A549 (cell line): ENCODE measurements around the gene INTS7. TPM values are rescaled to one million over a fixed set of nuclear protein-coding genes. Genes with fewer than 3 reads are reported as not detected.

Source experiments
- ATAC-seq, 2 experiments: fragments of 200-7000 bp in 1 of 2; fragments of >200 bp in 1 of 2; cut with Nextera tagmentation in 1 of 2; cut with Tn5 transposase in 1 of 2; 3 replicates each; pipeline versions ENCODE4 v1.8.0 to v1.9.1; 2018 to 2020; ENCODE audit warnings: mild to moderate bottlenecking in 1 of 2, moderate library complexity in 1 of 2
- CTCF ChIA-PET: fragments of 300-600 bp; sonication (Branson Sonifier 250); formaldehyde crosslinking; extraction: SDS; loops from one replicate; lab custom pipeline; 2021; ENCODE audit warnings: antibody characterized with exemption, inconsistent platforms; lab: Yijun Ruan, JAX
- POLR2A ChIA-PET: fragments of 350-600 bp; formaldehyde crosslinking; extraction: SDS; loops from one replicate; lab custom pipeline; 2021; ENCODE audit warnings: antibody characterized with exemption, inconsistent platforms; lab: Yijun Ruan, JAX
- DNase-seq, 2 experiments: peaks; one replicate each; pipeline versions ENCODE4 v3.0.0 to v3.0.0-alpha.2; 2011 to 2016; ENCODE audit warnings: low read depth in 1 of 2, low spot score in 1 of 2
- FAIRE-seq: peaks from 2 replicates; lab custom pipeline; 2011; peaks lifted over from hg19 to GRCh38; lab: Jason Lieb, UNC
- H3K27ac ChIP-seq, 2 experiments: fragments of >200 bp; sonication (Bioruptor Twin); formaldehyde crosslinking; 3 replicates each; pipeline ENCODE4 v1.5.1; 2016 to 2017
- H3K4me1 ChIP-seq: fragments of >200 bp; sonication (Bioruptor Twin); formaldehyde crosslinking; 3 replicates; pipeline ENCODE4 v1.6.1; 2016
- H3K4me2 ChIP-seq: fragments of >200 bp; sonication (Bioruptor Twin); formaldehyde crosslinking; 3 replicates; pipeline ENCODE4 v1.6.1; 2016
- H3K4me3 ChIP-seq: fragments of >200 bp; sonication (Bioruptor Twin); formaldehyde crosslinking; 3 replicates; pipeline ENCODE4 v1.5.1; 2016
- H3K9me3 ChIP-seq: fragments of >200 bp; sonication (Bioruptor Twin); formaldehyde crosslinking; 3 replicates; pipeline ENCODE4 v1.6.1; 2016
- CEBPB ChIP-seq, 2 experiments: fragments of >200 bp in 1 of 2; sonication (Bioruptor Twin) in 1 of 2; formaldehyde crosslinking in 1 of 2; IDR thresholded peaks; 2 replicates each; pipeline ENCODE4 v1.6.1; 2012 to 2016
- EHF ChIP-seq: fragments of 250-450 bp; sonication (Bioruptor Pico); IDR thresholded peaks from 2 replicates; pipeline ENCODE4 v1.5.0; 2020; ENCODE audit warnings: mild to moderate bottlenecking
- EHMT2 ChIP-seq: fragments of 200-600 bp; sonication (generic); IDR thresholded peaks from 2 replicates; pipeline ENCODE4 v1.6.1; 2016; ENCODE audit warnings: antibody characterized with exemption, low read depth, mild to moderate bottlenecking, moderate library complexity
- EP300 ChIP-seq, 2 experiments: fragments of >200 bp; sonication (Bioruptor Twin); formaldehyde crosslinking; IDR thresholded peaks; 2 replicates in 1 of 2; 3 replicates in 1 of 2; pipeline ENCODE4 v1.6.1; 2016 to 2017
- ESRRA ChIP-seq: fragments of 150-350 bp; IDR thresholded peaks from 2 replicates; pipeline ENCODE4 v1.6.1; 2014; ENCODE audit warnings: mild to moderate bottlenecking, low read length, borderline replicate concordance
- FOSB ChIP-seq: fragments of 250-450 bp; sonication (Bioruptor Pico); IDR thresholded peaks from 2 replicates; pipeline ENCODE4 v1.5.0; 2020; ENCODE audit warnings: mild to moderate bottlenecking, moderate library complexity
- FOSL2 ChIP-seq, 2 experiments: fragments of 450-650 bp in 1 of 2; fragments of >200 bp in 1 of 2; sonication (Bioruptor Twin) in 1 of 2; formaldehyde crosslinking; IDR thresholded peaks; 2 replicates each; pipeline versions ENCODE4 v1.5.0 to v1.6.1; 2016 to 2020; ENCODE audit warnings: mild to moderate bottlenecking in 1 of 2, moderate library complexity in 1 of 2
- FOXS1 ChIP-seq: fragments of 250-450 bp; sonication (Bioruptor Pico); IDR thresholded peaks from 2 replicates; pipeline ENCODE4 v1.5.0; 2020; ENCODE audit warnings: mild to moderate bottlenecking, moderate library complexity
- HEYL ChIP-seq: fragments of 250-450 bp; sonication (Bioruptor Pico); IDR thresholded peaks from 2 replicates; pipeline ENCODE4 v1.8.0; 2021; ENCODE audit warnings: mild to moderate bottlenecking, moderate library complexity
- HOXA7 ChIP-seq: fragments of 250-450 bp; sonication (Bioruptor Pico); IDR thresholded peaks from 2 replicates; pipeline ENCODE4 v1.5.0; 2020; ENCODE audit warnings: mild to moderate bottlenecking, moderate library complexity
- HOXB13 ChIP-seq: fragments of 250-450 bp; sonication (Bioruptor Pico); IDR thresholded peaks from 2 replicates; pipeline ENCODE4 v1.5.0; 2020; ENCODE audit warnings: low read depth, mild to moderate bottlenecking, moderate library complexity
- HOXB5 ChIP-seq: fragments of 250-450 bp; sonication (Bioruptor Pico); IDR thresholded peaks from 2 replicates; pipeline ENCODE4 v1.5.0; 2020; ENCODE audit warnings: mild to moderate bottlenecking, moderate library complexity
- JUN ChIP-seq, 2 experiments: fragments of >200 bp; sonication (Bioruptor Twin); formaldehyde crosslinking; IDR thresholded peaks; 2 replicates in 1 of 2; 3 replicates in 1 of 2; pipeline ENCODE4 v1.6.1; 2016 to 2017
- KDM1A ChIP-seq: fragments of 200-600 bp; sonication (generic); IDR thresholded peaks from 2 replicates; pipeline ENCODE4 v1.6.1; 2016; ENCODE audit warnings: low read depth, mild to moderate bottlenecking
- MAFK ChIP-seq: fragments of 450-650 bp; IDR thresholded peaks from 2 replicates; pipeline ENCODE4 v1.6.1; 2014; ENCODE audit not compliant: partially characterized antibody
- NPAS2 ChIP-seq: fragments of 250-450 bp; sonication (Bioruptor Pico); IDR thresholded peaks from 2 replicates; pipeline ENCODE4 v1.8.0; 2022; ENCODE audit warnings: mild to moderate bottlenecking, moderate library complexity, borderline replicate concordance
- NR3C1 ChIP-seq: fragments of >200 bp; sonication (Bioruptor Twin); formaldehyde crosslinking; IDR thresholded peaks from 3 replicates; pipeline ENCODE4 v1.6.1; 2017
- RAD21 ChIP-seq, 2 experiments: fragments of >200 bp in 1 of 2; sonication (Bioruptor Twin) in 1 of 2; formaldehyde crosslinking in 1 of 2; IDR thresholded peaks in 1 of 2; conservative IDR thresholded peaks in 1 of 2; 2 replicates in 1 of 2; 3 replicates in 1 of 2; pipeline ENCODE4 v1.6.1; 2012 to 2018; ENCODE audit warnings: inconsistent platforms in 1 of 2
- RARB ChIP-seq: fragments of 250-450 bp; sonication (Bioruptor Pico); IDR thresholded peaks from 2 replicates; pipeline ENCODE4 v1.8.0; 2021; ENCODE audit warnings: mild to moderate bottlenecking, moderate library complexity
- RFX5 ChIP-seq: fragments of 450-650 bp; IDR thresholded peaks from 2 replicates; pipeline ENCODE4 v1.7.1; 2014; ENCODE audit warnings: antibody characterized with exemption, mild to moderate bottlenecking, moderate library complexity
- SMC3 ChIP-seq: fragments of >200 bp; sonication (Bioruptor Twin); formaldehyde crosslinking; IDR thresholded peaks from 3 replicates; pipeline ENCODE4 v1.6.1; 2018; ENCODE audit warnings: inconsistent platforms
- TP53 ChIP-seq: fragments of 250-450 bp; sonication (Bioruptor Pico); IDR thresholded peaks from 2 replicates; pipeline ENCODE4 v1.5.0; 2021; ENCODE audit warnings: mild to moderate bottlenecking, moderate library complexity
- ZC3H11A ChIP-seq: fragments of 450-650 bp; IDR thresholded peaks from 2 replicates; pipeline ENCODE4 v1.6.1; 2014; ENCODE audit warnings: antibody characterized with exemption, mild to moderate bottlenecking
- ZFP36 ChIP-seq: fragments of 450-650 bp; IDR thresholded peaks from 2 replicates; pipeline ENCODE4 v1.6.1; 2014; ENCODE audit warnings: borderline replicate concordance; ENCODE audit not compliant: partially characterized antibody
- ZNF302 ChIP-seq: fragments of 250-450 bp; sonication (Bioruptor Pico); IDR thresholded peaks from 2 replicates; pipeline ENCODE4 v1.9.0; 2021; ENCODE audit warnings: inconsistent platforms, mild to moderate bottlenecking, moderate library complexity
- ZSCAN20 ChIP-seq: fragments of 250-450 bp; sonication (Bioruptor Pico); IDR thresholded peaks from 2 replicates; pipeline ENCODE4 v1.8.0; 2022; ENCODE audit warnings: mild to moderate bottlenecking, moderate library complexity
- WGBS: methylation state at CpG from one replicate; pipeline ENCODE4 v1.1.6; 2017; ENCODE audit errors: missing lambda C conversion rate; 5-methylcytosine and 5-hydroxymethylcytosine counted together
- polyA plus RNA-seq, 4 experiments: library from polyadenylated mRNA; depleted of rRNA in 3 of 4; stranded (reverse); fragments of >200 nt; fragmentation: RNase III in 1 of 4; extraction: RNeasy Plus Mini Kit Qiagen cat#74134 plus additional on column Dnase treatment in 1 of 4; gene quantifications; 2 replicates in 3 of 4; 3 replicates in 1 of 4; pipeline ENCODE4 v1.2.3, GENCODE V29; 2011 to 2017
- TF ChIP-seq, protein P1 (sequence below): fragments of 450-650 bp; IDR thresholded peaks from 2 replicates; pipeline ENCODE4 v1.6.1; 2014; ENCODE audit warnings: antibody characterized with exemption
- TF ChIP-seq, protein P2 (sequence below): fragments of >200 bp; sonication (Bioruptor Twin); formaldehyde crosslinking; IDR thresholded peaks from 3 replicates; pipeline ENCODE4 v1.6.1; 2016

INTS7 gene
- polyA plus RNA-seq, 2 of the 4 experiments (the other 2 are of a cell fraction), result 21.5 to 47.2 TPM

DNA sequence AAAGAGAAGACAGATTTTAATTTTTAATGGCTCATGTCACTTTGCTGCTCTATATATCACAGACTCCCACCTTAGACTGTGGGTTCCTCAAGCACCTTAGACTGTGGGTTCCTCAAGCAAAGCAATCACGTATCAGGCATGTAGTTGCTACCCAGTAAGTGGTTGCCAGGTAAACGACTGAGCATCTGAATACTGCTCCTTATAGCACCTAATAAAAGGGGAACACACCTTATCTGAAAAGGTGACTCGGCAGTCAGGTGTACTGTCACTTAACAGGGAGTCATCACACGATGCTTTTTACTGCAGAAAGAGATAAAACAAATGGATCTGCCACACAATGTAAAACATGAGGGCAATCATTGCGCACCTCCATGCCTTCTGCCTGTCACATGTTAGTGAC is 112.3 kb downstream of the INTS7 start:
- no peak for TF ChIP-seq RFX5
- TF ChIP-seq NR3C1, result no peak
- no peak for TF ChIP-seq RARB
- TF ChIP-seq KDM1A, result no peak
- TF ChIP-seq HEYL (CRISPR knock-in tag), result no peak
- TF ChIP-seq TP53 (CRISPR knock-in tag), result no peak
- TF ChIP-seq MAFK, result no peak
- no peak for TF ChIP-seq ZNF302 (CRISPR knock-in tag)
- no peak for TF ChIP-seq ESRRA
- Histone ChIP-seq H3K4me1 (peaks cover 72% of the 10 kb centered on the region), H3K27ac (peak overlapping the region; percentile 17 to 95; a peak in 4 of 6 replicates), H3K4me2 (no peak overlapping the region), H3K9me3 (no peaks in the 10 kb centered on the region), H3K4me3 (no peak overlapping the region)
- DNase-seq (no peak), ATAC-seq (no peak), FAIRE-seq (no peak)
- ChIA-PET CTCF (no interaction called here), POLR2A (no interaction called here)
- 84% methylated on average over 5 of the region's 5 CpGs for WGBS

DNA sequence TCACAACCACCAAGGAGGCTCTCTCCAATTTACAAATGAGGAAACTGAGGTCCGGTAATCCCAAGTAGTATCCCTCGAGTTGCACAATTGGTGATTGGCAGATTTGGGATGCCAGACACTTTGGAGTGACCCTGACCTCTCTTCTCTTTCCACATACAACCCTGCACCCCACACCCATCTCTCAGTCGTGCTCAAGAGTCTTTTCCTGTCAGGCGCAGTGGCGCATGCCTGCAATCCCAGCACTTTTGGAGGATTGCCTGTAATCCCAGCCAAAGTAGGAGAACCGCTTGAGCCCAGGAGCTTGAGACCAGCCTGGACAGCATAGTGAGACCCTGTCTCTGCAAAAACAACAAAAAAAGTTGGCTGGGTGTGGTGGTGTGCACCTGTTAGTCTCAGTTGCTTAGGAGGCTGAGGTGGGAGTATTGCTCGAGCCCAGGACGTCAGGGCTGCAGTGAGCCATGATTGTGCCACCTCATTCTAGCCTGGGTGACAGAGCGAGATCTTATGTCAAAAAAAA is 113.7 kb downstream of the INTS7 start:
- Histone ChIP-seq H3K4me3 (no peak overlapping the region), H3K4me1 (peaks cover 70% of the 10 kb centered on the region), H3K27ac (peak overlapping the region; percentile 95; a peak in 5 of 6 replicates), H3K4me2 (no peak overlapping the region), H3K9me3 (no peaks in the 10 kb centered on the region)
- TF ChIP-seq FOXS1 (no peak), NPAS2 (CRISPR knock-in tag) (no peak)
- ChIA-PET CTCF (interaction anchor here (0.5 to 2.7 kb wide), 5 partner anchors 9 to 1358 kb away, joined by 4 to 9 read pairs (median 6); no protein-coding TSS in a partner anchor), POLR2A (no interaction called here)
- WGBS, result 93% methylated on average over 9 of the region's 9 CpGs
- ATAC-seq, result no peak
- no peak for FAIRE-seq
- no peak for DNase-seq

DNA sequence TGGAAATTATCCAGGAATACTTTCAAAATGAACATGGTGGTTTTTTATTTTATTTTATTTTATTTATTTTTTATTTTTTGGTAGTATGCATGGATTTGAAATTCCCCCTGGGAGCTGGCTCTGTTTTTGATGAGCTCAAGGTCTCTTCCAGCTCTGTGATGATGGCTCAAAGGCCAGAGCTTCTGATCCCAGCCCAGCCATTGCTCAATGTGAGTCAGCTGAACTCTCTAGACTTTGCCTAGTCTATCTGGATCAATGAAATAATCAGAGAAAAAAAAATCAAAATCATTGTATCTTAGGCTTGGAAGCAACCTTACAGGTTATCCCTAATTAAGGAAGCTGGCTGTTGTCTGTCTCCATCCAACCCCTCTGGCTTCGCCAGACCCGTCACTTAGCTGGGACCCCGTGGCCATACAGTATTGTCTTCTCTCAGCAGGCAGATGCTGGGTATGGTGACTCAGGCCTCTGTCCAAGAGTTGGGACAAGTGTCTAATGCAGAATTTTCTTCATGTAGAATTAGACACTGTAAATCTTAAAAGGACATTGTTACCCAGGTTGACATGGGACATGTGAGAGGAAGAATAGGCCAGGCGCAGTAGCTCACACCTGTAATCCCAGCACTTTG is 114.6 kb downstream of the INTS7 start:
- peak overlapping the region; percentile 95 for H3K27ac ChIP-seq
- no peak overlapping the region for H3K4me3 ChIP-seq
- peak overlapping the region; percentile 68 for H3K4me2 ChIP-seq
- DNase-seq, result peak in 1 of 2 experiments; percentile 82
- FAIRE-seq, result no peak
- no peaks in the 10 kb centered on the region for H3K9me3 ChIP-seq
- ChIA-PET CTCF (interaction anchor here (0.5 to 2.7 kb wide), 9 partner anchors 10 to 1357 kb away, joined by 3 to 9 read pairs (median 4); partner anchors contain the start of genes DTL and INTS7), POLR2A (interaction anchor here (1.1 to 2.0 kb wide), 5 partner anchors 8 to 185 kb away, joined by 3 to 10 read pairs (median 4); partner anchors contain the start of genes DTL and INTS7)
- TF ChIP-seq FOSB (CRISPR knock-in tag), result no peak
- TF ChIP-seq ZSCAN20 (CRISPR knock-in tag), result 0 out of 2 replicates have a peak, but pooled peaks have one; percentile 40
- TF ChIP-seq EHF (CRISPR knock-in tag), result peak; percentile 42; the same call in 1 of the 2 replicates
- peak in 1 of 2 experiments; percentile 79; a peak in 3 of 4 replicates for TF ChIP-seq CEBPB (IDR thresholded peaks at IDR 0.05)
- peak; percentile 48; the same call in 1 of the 2 replicates for TF ChIP-seq HOXB5 (CRISPR knock-in tag)
- 0 out of 2 replicates have a peak, but pooled peaks have one; percentile 39 for TF ChIP-seq HOXB13 (CRISPR knock-in tag)
- 0 out of 5 replicates have a peak, but pooled peaks of 1 of the 2 experiments have one; percentile 28 for TF ChIP-seq JUN (IDR thresholded peaks at IDR 0.05)
- TF ChIP-seq, protein P1, sequence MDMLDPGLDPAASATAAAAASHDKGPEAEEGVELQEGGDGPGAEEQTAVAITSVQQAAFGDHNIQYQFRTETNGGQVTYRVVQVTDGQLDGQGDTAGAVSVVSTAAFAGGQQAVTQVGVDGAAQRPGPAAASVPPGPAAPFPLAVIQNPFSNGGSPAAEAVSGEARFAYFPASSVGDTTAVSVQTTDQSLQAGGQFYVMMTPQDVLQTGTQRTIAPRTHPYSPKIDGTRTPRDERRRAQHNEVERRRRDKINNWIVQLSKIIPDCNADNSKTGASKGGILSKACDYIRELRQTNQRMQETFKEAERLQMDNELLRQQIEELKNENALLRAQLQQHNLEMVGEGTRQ, result no peak
- WGBS, result 79% methylated on average over 4 of the region's 4 CpGs
- peak in 1 of 2 experiments; percentile 54; a peak in 3 of 6 replicates for ATAC-seq
- H3K4me1 ChIP-seq, result peaks cover 69% of the 10 kb centered on the region

DNA sequence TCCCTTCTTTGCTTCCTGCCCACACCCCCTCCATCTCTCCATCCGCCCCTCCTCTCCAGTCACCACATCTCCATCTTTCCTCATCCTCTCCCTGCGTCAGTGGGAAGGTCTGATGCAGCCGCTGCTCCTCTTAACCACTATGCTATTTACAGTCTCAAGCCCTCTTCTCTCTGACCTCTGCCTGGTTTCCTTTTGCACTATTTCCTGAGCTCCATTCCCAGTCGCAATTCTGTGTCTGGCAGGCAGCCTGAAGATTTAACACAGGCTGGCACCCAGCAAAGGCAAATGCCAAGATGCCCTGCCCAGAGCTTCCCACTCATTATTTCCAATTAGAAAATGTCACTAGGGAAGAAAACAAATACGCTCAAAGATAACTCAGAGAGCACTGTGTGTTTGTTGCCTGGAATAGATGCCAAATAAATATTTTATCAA is 115.2 kb downstream of the INTS7 start:
- ATAC-seq (peak; percentile 70 to 86), FAIRE-seq (no peak), DNase-seq (peak; percentile 55 to 96)
- WGBS, result 4% methylated on average over 5 of the region's 5 CpGs
- H3K4me2 ChIP-seq, result peak overlapping the region; percentile 68
- H3K9me3 ChIP-seq, result no peaks in the 10 kb centered on the region
- peaks cover 63% of the 10 kb centered on the region for H3K4me1 ChIP-seq
- ChIA-PET POLR2A (interaction anchor here (1.1 to 2.0 kb wide), 5 partner anchors 9 to 184 kb away, joined by 3 to 10 read pairs (median 4); partner anchors contain the start of genes DTL and INTS7), CTCF (interaction anchor here (0.7 to 2.7 kb wide), 9 partner anchors 11 to 239 kb away, joined by 3 to 9 read pairs (median 4); partner anchors contain the start of genes DTL and INTS7)
- H3K4me3 ChIP-seq, result no peak overlapping the region
- H3K27ac ChIP-seq, result peak overlapping the region; percentile 95
- no peak for TF ChIP-seq EHMT2
- TF ChIP-seq EHF (CRISPR knock-in tag), result no peak
- TF ChIP-seq MAFK, result no peak
- no peak for TF ChIP-seq ZFP36
- TF ChIP-seq HOXB5 (CRISPR knock-in tag), result 0 out of 2 replicates have a peak, but pooled peaks have one; percentile 8
- no peak for TF ChIP-seq RFX5
- TF ChIP-seq, protein P2, sequence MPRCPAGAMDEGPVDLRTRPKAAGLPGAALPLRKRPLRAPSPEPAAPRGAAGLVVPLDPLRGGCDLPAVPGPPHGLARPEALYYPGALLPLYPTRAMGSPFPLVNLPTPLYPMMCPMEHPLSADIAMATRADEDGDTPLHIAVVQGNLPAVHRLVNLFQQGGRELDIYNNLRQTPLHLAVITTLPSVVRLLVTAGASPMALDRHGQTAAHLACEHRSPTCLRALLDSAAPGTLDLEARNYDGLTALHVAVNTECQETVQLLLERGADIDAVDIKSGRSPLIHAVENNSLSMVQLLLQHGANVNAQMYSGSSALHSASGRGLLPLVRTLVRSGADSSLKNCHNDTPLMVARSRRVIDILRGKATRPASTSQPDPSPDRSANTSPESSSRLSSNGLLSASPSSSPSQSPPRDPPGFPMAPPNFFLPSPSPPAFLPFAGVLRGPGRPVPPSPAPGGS, result no peak
- TF ChIP-seq HOXA7 (CRISPR knock-in tag), result no peak
- TF ChIP-seq EP300 (IDR thresholded peaks at IDR 0.05), result peak; percentile 60 to 88; a peak in 3 of 5 replicates
- TF ChIP-seq FOSL2 (IDR thresholded peaks at IDR 0.05), result no peak
- peak; percentile 45 for TF ChIP-seq FOSL2 (CRISPR knock-in tag; IDR thresholded peaks at IDR 0.05)
- TF ChIP-seq ZC3H11A, result no peak
- TF ChIP-seq SMC3, result peak; percentile 18; the same call in 1 of the 3 replicates
- peak in 1 of 2 experiments; percentile 13; a peak in 2 of 5 replicates for TF ChIP-seq RAD21 (conservative IDR thresholded peaks at IDR 0.05 in 1 of 2, IDR thresholded peaks at IDR 0.05 in 1 of 2)
